ENCODE data around the gene THAP5.

- TF ChIP-seq EZH2 (IDR thresholded peaks at IDR 0.05; ENCODE audit: borderline replicate concordance, low read length) (no peak), CTCF (conservative IDR thresholded peaks at IDR 0.05 in 1 of 2, IDR thresholded peaks at IDR 0.05 in 1 of 2; ENCODE audit: extremely low read depth in 1 of 2, insufficient read depth in 1 of 2, low read depth in 1 of 2, low read length in 2 of 2) (no peak)
Measured at GRCh38 chr7:108557617-108558016, 11.9 kb downstream of the THAP5 start.

Data from mammary epithelial cell (primary cell).